ENCODE results near the gene TBC1D4. TPM values are rescaled to one million over a fixed set of nuclear protein-coding genes. Genes with fewer than 3 reads are reported as not detected.

The TBC1D4 gene
- total and polyA plus RNA-seq, 10 of the 15 experiments (the other 5 are each of a cell fraction or from before 2014, with no cell fraction given) = 11.0 to 38.6 (median 25.5) TPM

DNA sequence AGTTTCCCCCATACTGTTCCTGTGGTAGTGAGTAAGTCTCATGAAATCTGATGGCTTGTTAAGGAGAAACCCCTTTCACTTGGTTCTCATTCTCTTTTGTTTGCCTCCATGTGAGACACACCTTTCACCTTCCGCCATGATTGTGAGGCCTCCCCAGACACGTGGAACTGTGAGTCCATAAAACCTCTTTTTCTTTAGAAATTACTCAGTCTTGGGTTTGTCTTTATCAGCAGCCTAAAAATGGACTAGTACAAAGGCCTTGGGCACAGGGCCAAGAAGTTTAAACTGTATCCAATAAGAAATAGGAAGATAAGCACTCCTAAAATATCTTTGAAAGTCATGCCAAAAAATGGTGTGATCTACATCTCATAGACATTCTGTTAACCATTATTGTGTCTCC lies 176.9 kb downstream of the TBC1D4 start:
- DNase-seq (ENCODE audit: low read depth, low spot score) = no peak
- ATAC-seq = no peak
- H3K79me2 ChIP-seq (ENCODE audit: control insufficient read depth, insufficient read depth, low read length) = no peaks in the 10 kb centered on the region; the same call in 1 of the 2 replicates
- H3K36me3 ChIP-seq (ENCODE audit: control insufficient read depth in 2 of 2, insufficient read depth in 2 of 2, low read length in 1 of 2) = no peaks in the 10 kb centered on the region
- H3K4me2 ChIP-seq (ENCODE audit: control insufficient read depth, insufficient read depth) = no peak overlapping the region
- H3K4me3 ChIP-seq = no peak overlapping the region
- H3K9me3 ChIP-seq (replicated peaks; ENCODE audit: control insufficient read depth, insufficient read depth, low read length) = peaks cover 4% of the 10 kb centered on the region; the same call in 2 of the 3 replicates
- 15% methylated on average over 2 of the region's 2 CpGs for WGBS (ENCODE audit: insufficient coverage, insufficient replicate concordance, low lambda C conversion rate, missing lambda C conversion rate)
- H3K27me3 ChIP-seq (replicated peaks in 1 of 2; ENCODE audit: control insufficient read depth in 2 of 2, insufficient read depth in 2 of 2, low read length in 1 of 2) = no peaks in the 10 kb centered on the region
- no peak overlapping the region for H3K9ac ChIP-seq (ENCODE audit: control insufficient read depth, insufficient read depth, low read length)
- in situ Hi-C loops (cut with MboI) = no loop called here
- no peak overlapping the region for H2AFZ ChIP-seq (ENCODE audit: control insufficient read depth, low read depth, low read length)
- TF ChIP-seq, protein P1, sequence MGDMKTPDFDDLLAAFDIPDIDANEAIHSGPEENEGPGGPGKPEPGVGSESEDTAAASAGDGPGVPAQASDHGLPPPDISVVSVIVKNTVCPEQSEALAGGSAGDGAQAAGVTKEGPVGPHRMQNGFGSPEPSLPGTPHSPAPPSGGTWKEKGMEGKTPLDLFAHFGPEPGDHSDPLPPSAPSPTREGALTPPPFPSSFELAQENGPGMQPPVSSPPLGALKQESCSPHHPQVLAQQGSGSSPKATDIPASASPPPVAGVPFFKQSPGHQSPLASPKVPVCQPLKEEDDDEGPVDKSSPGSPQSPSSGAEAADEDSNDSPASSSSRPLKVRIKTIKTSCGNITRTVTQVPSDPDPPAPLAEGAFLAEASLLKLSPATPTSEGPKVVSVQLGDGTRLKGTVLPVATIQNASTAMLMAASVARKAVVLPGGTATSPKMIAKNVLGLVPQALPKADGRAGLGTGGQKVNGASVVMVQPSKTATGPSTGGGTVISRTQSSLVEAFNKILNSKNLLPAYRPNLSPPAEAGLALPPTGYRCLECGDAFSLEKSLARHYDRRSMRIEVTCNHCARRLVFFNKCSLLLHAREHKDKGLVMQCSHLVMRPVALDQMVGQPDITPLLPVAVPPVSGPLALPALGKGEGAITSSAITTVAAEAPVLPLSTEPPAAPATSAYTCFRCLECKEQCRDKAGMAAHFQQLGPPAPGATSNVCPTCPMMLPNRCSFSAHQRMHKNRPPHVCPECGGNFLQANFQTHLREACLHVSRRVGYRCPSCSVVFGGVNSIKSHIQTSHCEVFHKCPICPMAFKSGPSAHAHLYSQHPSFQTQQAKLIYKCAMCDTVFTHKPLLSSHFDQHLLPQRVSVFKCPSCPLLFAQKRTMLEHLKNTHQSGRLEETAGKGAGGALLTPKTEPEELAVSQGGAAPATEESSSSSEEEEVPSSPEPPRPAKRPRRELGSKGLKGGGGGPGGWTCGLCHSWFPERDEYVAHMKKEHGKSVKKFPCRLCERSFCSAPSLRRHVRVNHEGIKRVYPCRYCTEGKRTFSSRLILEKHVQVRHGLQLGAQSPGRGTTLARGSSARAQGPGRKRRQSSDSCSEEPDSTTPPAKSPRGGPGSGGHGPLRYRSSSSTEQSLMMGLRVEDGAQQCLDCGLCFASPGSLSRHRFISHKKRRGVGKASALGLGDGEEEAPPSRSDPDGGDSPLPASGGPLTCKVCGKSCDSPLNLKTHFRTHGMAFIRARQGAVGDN (IDR thresholded peaks at IDR 0.05) = 0 out of 2 replicates have a peak, but pooled peaks have one; percentile 28
- TF ChIP-seq RUNX3 (IDR thresholded peaks at IDR 0.05; ENCODE audit: low read length) = peak; percentile 74
- TF ChIP-seq, protein P2, sequence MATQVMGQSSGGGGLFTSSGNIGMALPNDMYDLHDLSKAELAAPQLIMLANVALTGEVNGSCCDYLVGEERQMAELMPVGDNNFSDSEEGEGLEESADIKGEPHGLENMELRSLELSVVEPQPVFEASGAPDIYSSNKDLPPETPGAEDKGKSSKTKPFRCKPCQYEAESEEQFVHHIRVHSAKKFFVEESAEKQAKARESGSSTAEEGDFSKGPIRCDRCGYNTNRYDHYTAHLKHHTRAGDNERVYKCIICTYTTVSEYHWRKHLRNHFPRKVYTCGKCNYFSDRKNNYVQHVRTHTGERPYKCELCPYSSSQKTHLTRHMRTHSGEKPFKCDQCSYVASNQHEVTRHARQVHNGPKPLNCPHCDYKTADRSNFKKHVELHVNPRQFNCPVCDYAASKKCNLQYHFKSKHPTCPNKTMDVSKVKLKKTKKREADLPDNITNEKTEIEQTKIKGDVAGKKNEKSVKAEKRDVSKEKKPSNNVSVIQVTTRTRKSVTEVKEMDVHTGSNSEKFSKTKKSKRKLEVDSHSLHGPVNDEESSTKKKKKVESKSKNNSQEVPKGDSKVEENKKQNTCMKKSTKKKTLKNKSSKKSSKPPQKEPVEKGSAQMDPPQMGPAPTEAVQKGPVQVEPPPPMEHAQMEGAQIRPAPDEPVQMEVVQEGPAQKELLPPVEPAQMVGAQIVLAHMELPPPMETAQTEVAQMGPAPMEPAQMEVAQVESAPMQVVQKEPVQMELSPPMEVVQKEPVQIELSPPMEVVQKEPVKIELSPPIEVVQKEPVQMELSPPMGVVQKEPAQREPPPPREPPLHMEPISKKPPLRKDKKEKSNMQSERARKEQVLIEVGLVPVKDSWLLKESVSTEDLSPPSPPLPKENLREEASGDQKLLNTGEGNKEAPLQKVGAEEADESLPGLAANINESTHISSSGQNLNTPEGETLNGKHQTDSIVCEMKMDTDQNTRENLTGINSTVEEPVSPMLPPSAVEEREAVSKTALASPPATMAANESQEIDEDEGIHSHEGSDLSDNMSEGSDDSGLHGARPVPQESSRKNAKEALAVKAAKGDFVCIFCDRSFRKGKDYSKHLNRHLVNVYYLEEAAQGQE (IDR thresholded peaks at IDR 0.05; ENCODE audit: low read depth, low read length) = no peak
- TF ChIP-seq JUNB (IDR thresholded peaks at IDR 0.05) = peak; percentile 51
- no peak for TF ChIP-seq CHD4 (IDR thresholded peaks at IDR 0.05)
- TF ChIP-seq YY1 (IDR thresholded peaks at IDR 0.05; ENCODE audit: low read depth, low read length) = peak; percentile 57; the same call in 1 of the 2 replicates
- peak; percentile 48; the same call in 1 of the 2 replicates for TF ChIP-seq MEF2A (IDR thresholded peaks at IDR 0.05; ENCODE audit: insufficient read depth, low read depth, low read length)
- CTCF ChIA-PET = no interaction called here
- intact Hi-C loops (cut with micrococcal nuclease; ENCODE audit: unreplicated experiment) = no loop called here
- no peaks in the 10 kb centered on the region for H4K20me1 ChIP-seq (ENCODE audit: control insufficient read depth, insufficient read depth)
- H3K4me1 ChIP-seq (ENCODE audit: control insufficient read depth, insufficient read depth, low read length) = peaks cover 4% of the 10 kb centered on the region
- SMC1A ChIA-PET (ENCODE audit: uncharacterized antibody, unreplicated experiment) = interaction anchor here (1.1 to 2.0 kb wide), 2 partner anchors 20 to 61 kb away, joined by 3 to 8 read pairs; no protein-coding TSS in a partner anchor
- POLR2A ChIA-PET = no interaction called here
- RAD21 ChIA-PET (ENCODE audit: unreplicated experiment) = no interaction called here
- no peak overlapping the region for H3K27ac ChIP-seq (ENCODE audit: control insufficient read depth, insufficient read depth)
- no TSS peak for BruUV-seq (replicated peaks)
- no peak for FAIRE-seq

All from GM12878 (cell line).